HT-29 (cell line): Measurements from ENCODE around the gene TACC3. TPM values are rescaled to one million over a fixed set of nuclear protein-coding genes. Genes with fewer than 3 reads are reported as not detected.

Experiments
- DNase-seq: peaks from one replicate; pipeline ENCODE4 v3.0.0-alpha.2; 2015; ENCODE audit warnings: low spot score
- total RNA-seq: library from RNA; depleted of rRNA; stranded (reverse); fragments of >200 nt; shearing (Covaris generic); gene quantifications from 2 replicates; pipeline ENCODE4 v1.2.3, GENCODE V29; 2014

TACC3 gene
- total RNA-seq, 1 experiment from 2014 or later: 71.2 TPM

DNA sequence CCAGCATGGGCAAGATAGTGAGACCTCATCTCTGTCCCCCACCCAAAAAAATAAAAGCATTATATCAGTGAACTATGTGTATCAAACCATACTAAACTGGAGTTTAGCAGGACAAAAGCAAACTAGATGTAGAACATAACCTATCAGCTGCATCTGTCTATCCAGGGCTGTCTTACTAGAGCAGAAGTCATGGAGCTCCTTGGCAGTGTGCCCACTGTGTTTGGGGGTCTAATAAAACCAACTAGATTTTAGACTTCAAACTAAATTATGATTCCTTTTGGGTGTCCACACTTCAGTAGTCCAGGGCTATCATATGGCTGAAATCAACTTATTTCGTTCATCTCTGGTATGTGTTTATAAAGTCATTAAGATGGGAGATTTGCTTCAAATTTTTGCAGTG is 17.5 kb upstream of the TACC3 start:
- DNase-seq: no peak

DNA sequence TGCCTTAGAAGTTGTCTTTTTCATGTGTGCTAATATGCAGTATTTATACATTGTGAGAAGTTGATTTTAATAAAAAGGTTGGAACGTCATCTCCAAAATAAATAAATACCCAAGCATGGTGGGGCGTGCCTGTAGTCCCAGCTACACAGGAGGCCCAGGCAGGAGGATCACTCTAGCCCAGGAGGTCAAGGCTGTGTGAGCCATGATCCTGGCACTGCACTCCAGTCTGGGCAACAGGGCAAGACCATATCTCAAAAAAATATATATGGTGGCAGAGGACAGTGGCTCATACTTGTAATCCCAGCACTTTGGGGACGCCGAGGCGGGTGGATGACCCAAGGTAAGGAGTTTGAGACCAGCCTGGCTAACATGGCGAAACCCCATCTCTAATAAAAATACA is 15.6 kb upstream of the TACC3 start:
- no peak for DNase-seq

DNA sequence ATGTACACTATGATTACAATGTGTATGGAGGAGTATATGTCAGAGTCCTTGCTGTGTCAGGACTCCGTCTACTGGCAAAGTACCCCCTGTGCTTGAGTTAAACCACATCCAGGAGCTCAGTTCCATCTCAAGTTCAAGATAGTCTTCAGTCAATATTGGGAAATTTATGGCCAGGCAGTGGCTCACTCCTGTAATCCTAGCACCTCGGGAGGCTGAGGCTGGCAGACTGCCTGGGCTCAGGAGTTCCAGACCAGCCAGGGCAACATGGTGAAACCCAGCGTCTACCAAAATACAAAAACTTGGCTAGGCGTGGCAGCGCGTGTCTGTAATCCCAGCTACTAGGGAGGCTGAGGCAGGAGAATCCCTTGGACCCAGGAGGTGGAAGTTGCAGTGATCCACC is 15.0 kb upstream of the TACC3 start:
- no peak for DNase-seq

DNA sequence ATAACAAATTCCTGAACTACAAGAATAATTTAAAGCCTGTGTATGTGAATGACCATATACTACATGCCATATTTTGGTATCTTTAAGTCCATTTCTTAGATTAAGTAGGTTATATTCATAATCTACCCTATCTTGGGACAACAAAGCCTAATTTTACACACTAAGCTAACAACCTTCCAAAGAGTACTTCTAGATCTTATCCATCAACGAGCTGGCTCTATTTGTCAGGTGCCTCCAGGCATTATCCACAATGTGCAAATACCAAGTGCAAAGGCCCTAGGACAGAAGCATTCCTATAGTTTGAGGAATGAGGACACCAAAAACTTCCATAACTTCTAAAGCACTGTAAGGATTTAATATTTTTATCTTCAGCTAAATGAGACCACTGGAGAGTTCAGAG is 12.7 kb upstream of the TACC3 start:
- DNase-seq: no peak

DNA sequence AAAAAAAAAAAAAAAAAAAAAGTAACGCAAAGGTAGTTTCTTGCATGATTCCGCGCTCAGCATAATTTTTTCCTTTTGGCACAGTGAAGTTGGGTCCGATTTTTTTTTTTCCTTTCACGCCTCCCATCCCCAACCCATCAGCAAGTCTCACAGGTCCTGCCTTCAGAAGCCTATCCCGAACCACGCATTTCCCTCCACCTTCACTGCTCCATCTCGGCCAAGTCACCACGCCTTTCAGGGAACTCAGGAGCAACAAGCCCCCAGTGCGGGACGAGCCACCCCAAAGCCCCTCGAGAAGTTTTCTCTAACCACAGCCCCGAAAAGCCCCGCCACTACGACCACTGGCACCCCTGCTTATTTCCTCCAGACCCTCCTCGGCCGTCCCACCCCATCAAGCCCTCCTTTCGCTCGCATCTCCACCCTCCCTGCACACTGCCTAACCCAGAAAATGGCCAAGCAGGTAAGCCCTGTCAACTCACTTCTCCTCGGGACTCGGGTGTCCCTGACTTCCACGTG is 10.2 kb upstream of the TACC3 start:
- DNase-seq: peak; percentile 32

DNA sequence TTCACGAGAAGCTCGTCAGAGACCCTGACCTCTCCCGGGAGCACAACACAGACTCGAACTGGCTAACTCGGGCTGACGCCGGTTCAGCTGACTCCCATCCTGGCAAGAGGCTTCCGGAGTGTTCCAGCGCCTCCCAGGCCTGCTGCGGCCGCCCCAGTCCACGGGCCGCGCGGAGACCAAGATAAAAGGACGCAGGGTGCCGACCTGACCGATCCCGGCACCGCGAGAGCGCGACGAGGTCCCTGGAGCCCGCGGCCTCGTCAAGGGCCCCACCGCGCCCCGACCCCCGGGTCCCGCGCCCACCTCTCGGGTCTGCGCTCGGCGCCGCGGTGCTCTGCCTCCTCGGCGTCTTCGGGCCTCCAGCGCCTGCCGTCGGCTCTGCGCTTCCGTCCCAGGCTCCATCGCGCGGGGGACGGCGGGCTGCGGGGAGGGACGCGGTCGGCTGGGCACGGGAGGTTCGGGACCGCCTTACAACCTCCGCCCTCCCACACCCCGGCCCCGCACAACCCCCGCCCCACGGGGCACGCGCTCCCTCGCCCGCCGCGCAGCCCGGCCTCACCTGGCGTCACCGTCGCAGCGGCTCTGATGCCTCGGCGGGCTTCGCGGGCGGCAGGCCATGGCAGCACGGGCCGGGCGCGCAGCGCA is 9.6 kb upstream of the TACC3 start:
- peak; percentile 43 for DNase-seq

DNA sequence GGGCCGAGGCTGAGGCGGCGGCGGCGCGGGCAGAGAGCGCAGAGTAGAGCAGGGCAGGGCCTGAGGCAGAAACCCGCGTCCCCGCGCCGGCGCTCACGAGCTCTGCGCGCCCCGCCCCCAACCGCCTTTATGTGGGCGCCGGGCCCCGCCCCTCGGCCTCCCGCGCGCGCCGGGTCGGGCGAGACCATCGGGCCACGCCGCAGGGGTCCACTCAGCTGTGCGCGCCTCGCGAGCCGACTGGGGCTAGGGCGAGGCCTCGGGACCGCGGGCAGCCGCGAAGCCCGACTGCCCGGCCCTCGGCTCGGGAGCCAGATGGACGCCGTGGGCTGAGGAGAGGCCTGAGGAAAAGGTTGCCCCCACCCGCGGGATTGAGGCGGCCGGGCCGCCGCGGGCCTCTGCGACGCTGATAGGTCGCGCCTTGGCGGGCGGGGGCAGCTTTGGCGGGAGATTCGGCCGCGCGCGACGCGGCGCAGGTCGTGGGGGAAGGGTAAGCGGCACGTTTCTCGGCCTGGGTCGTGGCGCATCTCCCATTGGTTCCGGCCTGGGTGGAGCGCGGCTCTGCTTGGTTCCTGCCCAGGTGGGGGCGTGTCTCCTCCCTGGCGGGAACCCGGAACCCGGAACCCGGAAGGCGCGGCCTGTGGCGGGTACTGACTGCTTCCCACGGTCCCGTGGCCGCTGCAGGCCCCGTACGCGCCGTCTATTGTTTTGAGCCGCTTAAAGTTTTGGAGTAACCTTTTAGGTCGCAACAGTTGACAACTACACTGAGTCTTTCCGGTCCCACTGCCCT is 8.9 kb upstream of the TACC3 start, which contains the start of gene SLBP:
Gene SLBP (minus strand): TSS at position 104 of the 787 bp plus-strand sequence. CDS start 131 bp downstream, outside the sequence.
- peak; percentile 98 for DNase-seq

DNA sequence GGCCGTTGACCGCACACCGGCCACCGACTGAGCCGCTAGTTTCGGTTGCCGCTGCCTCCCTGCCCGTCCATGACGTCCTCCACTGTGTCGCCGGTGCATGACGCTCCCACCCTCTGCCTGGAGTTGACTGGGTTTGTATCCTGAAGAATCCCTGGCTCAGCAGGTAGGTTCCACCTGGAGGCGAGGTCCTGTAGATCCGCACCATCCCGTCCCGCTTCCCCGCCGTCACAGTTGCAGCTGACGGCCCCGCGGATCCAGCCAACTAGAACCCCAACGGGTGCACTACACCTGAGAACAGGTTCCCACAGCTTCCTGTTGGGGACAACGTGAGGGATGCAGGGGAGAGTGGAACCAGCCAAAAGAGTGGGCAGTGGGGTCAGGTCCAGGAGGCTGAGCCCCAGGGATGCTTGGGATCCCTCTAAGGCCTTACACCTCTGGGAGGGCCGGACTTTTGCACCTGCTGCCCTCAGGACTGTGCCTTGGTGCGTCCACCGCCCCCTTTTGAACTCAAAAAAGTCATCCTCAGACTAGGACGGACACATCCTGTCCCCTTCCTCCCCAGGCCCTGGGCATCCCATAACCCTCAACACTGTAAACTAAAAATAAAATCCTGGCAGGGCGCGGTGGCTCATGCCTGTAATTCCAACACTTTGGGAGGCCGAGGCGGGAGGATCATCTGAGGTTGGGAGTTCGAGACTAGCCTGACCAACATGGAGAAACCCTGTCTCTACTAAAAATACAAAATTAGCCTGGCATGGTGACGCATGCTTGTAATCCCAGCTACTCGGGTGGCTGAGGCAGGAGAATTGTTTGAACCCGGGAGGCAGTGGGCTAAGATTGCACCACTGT is 8.1 kb upstream of the TACC3 start:
- no peak for DNase-seq

DNA sequence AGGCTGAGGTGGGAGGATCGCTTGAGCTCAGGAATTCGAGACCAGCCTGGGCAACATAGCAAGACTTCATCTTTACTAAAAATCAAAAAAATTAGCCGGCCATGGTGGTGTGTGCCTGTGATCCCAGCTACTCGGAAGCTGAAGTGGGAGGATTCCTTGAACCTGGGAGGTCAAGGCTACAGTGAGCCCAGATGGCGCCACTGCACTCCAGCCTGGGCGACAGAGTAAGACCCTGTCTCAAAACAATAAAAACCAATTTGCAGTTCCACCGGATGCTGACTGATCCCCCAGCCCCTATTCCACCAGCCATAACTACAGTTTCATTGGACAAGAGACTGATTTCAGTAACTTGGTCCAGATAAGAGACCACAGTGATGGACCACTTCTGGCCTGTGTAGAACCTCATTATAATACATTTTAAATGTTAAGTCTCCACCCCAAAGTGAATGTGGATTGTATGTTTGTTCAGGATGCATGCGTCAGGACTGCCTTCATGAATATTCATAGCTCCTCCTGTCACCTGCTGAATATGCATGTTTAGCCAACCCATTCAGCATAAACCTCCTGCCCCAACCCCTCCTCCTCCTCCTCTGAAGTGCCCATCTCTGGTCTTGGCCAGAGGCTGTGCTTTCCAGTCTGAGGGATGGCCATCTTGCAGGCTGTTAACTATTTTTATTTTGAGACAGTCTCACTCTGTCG is 6.9 kb upstream of the TACC3 start:
- DNase-seq: no peak

DNA sequence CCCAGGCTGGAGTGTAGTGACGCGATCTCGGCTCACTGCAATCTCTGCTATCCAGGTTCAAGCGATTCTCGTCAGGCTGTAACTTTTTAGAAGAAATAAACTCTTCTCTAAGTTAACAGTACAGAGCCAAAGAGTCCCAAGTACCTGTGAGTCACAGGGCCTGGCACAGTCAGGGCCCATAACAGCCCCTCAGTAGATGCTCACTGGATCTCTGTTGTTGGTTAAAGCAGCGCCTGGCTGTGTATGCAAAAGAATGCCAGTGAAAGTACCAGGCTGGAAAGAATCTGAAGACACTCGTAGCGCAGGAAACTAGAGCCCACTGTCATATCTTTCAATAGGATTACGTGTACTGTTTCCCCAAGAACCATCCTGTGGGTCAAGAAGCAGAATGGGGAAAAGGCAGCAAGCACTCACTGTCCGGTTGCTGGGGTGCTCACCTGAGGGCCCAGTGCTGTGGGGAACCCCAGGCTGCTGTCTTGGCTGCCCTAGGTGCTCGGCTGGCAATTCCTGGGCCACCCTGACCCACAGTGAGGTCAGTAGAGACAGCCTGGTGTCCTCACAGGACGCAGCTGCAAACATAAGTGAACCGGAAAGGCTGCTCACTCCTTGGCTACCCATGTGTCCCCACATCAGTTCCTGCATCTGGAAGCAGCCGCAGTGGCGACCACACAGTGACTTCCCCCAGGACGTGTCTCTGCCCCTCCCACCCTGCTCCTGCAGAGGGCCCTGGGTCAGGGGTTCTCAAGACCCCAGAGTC is 6.1 kb upstream of the TACC3 start:
- no peak for DNase-seq

DNA sequence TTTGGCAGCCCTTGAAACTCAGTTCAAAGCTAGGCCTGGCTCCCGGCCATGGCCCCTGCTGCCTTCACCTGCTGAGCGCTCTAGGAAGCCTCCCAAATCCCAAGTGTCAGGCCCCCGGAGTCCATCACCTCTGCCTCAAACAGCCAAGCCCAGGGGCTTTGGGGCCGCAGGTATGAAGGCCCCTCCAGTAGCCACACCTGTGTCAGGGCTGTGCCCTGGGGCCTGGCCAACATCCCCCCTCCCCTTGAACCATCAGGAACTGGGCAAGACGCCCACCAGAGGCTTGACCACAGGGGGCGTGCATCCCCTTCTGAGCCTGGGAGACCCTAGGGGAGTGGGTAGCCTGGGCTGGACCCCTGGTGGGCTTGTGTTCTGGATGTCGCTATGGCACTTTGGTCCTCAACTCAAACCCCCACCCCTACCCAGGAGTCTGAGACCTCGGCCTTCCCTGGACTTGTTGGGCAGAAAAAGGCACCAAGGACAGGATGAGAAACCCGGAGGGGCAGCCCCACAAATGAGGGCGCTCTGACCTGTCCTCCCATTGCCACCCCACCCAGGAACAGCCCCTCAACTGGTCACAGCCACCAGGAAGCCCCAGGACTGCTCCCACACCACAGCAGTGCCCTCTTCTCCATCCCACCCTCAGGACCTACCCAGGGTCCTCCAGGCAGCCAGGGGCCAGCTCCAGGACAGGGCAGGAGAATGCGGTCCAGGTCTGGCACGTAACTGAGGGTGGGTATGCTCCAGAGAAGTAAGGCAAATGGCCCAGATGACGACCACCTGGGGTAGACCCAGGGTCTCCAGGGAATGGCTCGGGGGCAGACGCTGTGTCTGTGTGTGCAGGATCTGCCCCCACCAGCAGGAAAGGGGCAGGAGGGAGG is 5.0 kb upstream of the TACC3 start:
- DNase-seq: no peak

DNA sequence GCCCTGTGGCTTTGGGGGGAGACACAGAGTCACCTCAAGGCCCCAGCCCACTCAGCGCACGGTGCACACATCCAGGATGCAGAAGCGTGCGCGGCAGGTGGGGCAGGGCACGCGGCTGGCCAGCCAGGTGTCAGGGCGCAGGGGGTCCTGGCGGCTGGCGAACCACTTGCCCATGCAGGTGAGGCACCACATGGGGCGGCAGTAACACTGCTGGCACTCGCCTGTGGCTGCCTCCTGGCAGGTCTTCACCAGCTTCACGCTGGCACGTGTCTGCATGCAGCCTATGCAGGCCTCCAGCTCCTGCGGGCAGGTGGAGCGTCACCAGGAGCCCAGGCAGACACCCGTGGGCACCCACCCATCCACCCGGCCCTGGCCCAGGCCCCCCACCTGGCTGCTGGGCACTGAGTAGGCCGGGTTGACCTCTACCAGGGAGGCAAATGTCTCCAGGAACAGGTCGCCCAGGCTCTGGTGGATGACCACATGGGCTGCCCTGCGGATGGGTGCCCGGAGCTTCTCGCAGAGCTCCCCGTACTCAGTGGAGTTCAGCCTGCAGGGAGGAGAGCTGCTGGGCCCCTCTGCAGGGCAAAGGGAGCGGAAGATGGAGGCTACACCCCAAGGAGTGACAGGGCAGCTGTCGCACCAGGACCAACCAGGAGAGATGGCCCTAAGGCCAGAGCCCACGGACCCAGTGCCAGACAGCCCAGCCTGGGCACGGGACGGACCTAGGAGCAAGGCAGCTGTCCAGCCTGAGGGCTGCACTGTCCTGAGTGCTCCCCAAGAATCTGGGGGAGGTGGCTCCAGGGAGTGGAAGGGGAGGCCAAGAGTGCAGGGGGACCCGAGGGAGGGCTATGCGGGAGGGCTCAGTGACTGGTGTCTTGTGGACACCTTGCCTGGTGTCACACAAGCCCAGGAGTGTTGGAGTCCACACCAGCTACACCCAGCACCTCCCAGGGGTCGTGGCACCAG is 3.9 kb upstream of the TACC3 start:
- no peak for DNase-seq

DNA sequence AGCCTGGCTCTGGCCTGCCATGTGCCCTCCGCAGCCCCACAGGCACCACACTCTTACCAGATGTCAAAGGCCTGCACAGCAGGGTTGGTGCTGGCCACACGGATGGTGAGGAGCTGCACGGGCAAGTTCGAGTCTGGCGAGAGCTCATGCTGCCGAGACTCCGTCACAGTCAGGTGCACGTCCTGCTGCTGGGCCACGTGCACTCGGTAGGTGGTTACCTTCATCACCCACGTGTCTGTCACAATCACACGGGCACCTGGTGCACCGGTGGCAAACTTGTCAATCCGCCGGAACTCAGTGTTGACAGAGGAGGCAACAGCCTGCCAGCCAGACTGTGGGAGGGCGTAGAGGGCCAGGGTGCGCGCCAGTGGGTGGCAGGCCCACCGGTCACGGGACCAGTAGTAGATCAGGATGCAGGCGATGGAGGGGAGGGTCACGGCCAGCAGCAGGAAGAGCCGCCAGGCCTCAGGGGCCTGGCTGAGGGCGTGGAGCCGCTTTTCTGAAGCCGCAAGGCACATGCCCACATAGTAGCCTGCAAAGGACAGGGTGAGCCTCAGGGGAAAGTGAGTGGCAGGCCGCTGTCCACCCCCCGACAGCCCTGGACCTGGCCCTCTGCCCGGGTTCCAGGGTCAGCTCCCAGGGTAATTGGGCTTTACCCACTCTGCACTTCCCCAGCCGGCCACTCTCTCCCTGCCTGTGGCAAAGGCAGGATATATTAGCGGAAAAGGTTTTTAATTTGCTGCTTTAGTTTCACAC is 3.0 kb upstream of the TACC3 start:
- DNase-seq: no peak

DNA sequence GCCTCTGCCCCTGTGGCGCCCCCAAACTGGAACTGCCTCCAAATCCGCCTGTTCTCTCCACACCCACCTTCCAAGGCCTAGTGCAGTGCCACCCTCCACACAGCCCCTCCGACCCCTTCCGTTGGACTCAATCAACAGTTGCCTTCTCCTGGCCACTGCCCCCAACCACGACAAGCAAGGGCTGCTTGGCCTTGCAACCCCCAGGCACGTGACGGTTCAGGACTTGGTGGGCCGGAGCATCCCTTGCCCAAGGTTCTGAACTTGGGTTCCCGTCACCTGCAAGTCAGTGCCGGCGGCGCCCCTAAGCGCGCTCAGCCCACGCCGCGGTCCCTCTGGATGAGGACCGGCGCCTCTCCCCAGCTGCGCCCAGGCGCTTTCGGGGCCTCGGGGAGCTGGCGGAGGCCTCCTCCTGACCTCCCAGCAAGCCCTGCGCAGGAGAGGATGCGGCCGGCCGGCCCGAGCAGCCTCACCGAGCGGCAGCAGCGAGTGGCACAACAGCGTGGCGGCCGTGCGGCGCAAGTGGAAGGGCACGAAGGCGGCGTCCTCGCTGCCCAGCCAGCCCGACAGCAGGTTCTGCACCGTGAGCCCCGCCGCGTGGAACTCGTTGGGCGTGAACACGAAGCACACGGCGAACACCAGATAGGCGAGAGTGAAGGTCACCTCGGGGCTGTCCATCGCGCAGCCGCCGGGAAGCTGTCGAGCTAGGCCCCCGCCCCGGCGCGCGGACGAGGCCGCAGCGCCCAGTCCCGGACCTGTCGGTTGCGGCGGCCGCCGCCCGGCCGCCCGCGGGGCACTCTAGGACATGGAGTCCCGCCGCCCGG is 948 bp upstream of the TACC3 start:
- DNase-seq: no peak

DNA sequence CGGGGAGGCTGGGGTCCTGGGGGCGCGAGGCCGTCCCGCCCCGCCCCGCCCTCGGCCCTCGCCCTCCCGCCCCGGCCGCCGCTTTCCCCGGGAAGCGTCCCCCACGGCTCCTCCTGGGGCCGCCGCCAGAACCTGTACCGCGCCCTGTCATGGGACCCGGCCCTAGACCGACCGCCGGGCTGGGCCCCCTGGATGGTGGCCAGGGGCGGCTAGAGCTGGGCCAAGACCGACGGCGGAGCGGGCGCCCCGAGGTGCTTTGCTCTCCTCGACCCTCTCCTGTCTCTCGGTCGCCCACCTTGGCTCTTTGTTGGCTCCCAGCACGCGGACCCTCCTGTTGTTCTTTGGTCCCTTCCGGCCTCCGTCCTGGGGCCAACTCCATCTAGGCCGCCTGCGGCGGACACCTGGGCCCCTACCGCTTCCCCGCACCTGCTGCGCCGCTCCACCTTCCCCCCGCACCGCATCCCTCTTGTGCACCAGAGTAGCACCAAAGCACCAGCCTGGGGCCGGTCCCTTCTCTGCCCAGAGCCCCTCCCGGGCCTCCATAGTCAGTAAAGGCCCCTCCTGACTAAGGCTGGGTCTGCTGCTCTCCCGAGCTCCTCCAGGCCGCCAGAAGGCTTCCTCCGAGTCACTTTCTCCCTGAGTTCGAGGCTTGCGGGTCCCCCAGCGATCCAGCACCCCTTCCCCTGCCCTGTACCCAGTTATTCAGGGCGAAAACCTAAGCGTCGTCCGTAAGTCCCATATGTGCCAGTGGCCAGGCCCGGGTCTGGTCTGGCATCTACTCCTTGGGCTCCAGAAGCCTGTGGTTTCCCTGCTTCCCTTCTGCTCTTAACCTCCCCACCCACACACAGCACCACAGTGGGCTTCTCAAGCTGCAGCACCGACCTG is 587 bp downstream of the TACC3 start:
- DNase-seq: no peak
